NCI-H526 treated with DMSO at 0.1 percent for 48 hours (cell line): ENCODE results near the gene PCDHB5.
"Not testable (repeated sequence)": the region's sequence is repeated elsewhere in the genome, so short reads cannot be mapped to it uniquely, and the experiment has no call there.

Source experiments
- DNase-seq: peaks from one replicate; lab custom pipeline; 2025; lab: John Stamatoyannopoulos, UW

PCDHB5 gene

GRCh38 chr5:141135030-141135717 is at the start of gene PCDHB5:
Gene PCDHB5 (plus strand): TSS chr5:141135206. CDS start chr5:141135435, 229 bp downstream.
- peak; percentile 1 for DNase-seq

- DNase-seq: peak; percentile 3
Measured at GRCh38 chr5:141094481-141095262, 40.3 kb upstream of the PCDHB5 start, which contains the start of gene PCDHB2. Gene PCDHB2 (plus strand): TSS chr5:141094615. CDS start chr5:141094791, 176 bp downstream.

- DNase-seq: no peak
Measured at GRCh38 chr5:141095263-141095641, 39.8 kb upstream of the PCDHB5 start.

DNA sequence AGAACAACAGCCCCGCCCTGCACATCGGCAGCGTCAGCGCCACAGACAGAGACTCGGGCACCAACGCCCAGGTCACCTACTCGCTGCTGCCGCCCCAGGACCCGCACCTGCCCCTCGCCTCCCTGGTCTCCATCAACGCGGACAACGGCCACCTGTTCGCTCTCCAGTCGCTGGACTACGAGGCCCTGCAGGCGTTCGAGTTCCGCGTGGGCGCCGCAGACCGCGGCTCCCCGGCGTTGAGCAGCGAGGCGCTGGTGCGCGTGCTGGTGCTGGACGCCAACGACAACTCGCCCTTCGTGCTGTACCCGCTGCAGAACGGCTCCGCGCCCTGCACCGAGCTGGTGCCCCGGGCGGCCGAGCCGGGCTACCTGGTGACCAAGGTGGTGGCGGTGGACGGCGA is 38.8 kb upstream of the PCDHB5 start:
- not testable (repeated sequence) for DNase-seq

GRCh38 chr5:141096586-141096985 is 38.4 kb upstream of the PCDHB5 start:
- not testable (repeated sequence) for DNase-seq

DNA sequence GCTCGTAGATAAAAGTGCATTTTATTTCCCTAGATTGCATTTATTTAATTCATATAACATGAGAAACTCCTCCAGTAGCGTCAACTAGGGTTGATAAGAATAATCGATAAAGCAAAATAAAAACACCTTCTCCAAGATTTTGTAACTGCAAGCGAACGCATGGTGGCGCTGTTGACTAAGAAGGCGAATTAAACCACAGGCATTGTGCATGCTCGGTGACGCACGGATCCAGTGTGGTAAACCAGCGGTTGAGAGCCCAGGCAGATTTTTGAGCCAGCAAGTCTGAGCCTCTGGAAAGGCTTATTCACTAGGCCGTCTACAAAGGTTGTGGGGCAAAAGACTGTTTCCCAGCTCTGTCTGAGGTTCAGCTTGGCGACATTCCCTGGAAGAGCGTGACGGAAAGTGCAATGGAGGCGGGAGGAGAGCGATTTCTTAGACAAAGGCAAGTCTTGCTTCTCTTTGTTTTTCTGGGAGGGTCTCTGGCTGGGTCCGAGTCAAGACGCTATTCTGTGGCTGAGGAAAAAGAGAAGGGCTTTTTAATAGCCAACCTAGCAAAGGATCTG is 34.7 kb upstream of the PCDHB5 start, which contains the start of gene PCDHB3:
Gene PCDHB3 (plus strand): TSS at position 231 of the 563 bp plus-strand sequence. CDS start 177 bp downstream, at position 408.
- peak; percentile 61 for DNase-seq

GRCh38 chr5:141101059-141101458 is 33.9 kb upstream of the PCDHB5 start:
- peak; percentile 22 for DNase-seq

DNA sequence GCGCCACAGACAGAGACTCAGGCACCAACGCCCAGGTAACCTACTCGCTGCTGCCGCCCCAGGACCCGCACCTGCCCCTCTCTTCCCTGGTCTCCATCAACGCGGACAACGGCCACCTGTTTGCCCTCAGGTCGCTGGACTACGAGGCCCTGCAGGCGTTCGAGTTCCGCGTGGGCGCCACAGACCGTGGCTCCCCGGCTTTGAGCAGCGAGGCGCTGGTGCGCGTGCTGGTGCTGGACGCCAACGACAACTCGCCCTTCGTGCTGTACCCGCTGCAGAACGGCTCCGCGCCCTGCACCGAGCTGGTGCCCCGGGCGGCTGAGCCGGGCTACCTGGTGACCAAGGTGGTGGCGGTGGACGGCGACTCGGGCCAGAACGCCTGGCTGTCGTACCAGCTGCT is 32.9 kb upstream of the PCDHB5 start:
- DNase-seq: not testable (repeated sequence)

DNA sequence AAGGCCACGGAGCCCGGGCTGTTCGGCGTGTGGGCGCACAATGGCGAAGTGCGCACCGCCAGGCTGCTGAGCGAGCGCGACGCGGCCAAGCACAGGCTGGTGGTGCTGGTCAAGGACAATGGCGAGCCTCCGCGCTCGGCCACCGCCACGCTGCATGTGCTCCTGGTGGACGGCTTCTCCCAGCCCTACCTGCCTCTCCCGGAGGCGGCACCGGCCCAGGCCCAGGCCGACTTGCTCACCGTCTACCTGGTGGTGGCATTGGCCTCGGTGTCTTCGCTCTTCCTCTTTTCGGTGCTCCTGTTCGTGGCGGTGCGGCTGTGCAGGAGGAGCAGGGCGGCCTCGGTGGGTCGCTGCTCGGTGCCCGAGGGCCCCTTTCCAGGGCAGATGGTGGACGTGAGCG is 32.5 kb upstream of the PCDHB5 start:
- DNase-seq: not testable (repeated sequence)

GRCh38 chr5:141105350-141105749 is 29.7 kb upstream of the PCDHB5 start:
- no peak for DNase-seq

DNA sequence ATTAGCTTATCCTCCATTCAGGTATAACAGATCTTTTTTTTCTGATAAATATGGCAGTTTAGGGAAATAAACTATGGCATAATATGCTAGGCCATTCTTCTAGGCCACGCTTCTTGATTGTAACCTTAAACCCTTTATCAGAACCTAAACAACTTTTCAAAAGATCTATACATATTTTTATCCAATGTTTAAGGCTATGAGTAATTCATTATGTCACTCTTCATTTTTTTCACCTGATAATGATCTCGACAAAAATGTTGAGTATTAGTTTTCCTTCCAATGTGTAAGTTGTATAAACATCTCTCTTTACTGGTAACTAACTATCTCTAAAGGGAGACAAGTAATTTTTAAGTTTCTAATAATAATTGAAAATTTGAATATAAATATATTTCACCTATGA is 15.8 kb upstream of the PCDHB5 start:
- no peak for DNase-seq

GRCh38 chr5:141121563-141121962 is 13.4 kb upstream of the PCDHB5 start, which contains the start of gene PCDHB4:
Gene PCDHB4 (plus strand): TSS chr5:141121818. CDS start chr5:141121999, 181 bp downstream.
- no peak for DNase-seq

GRCh38 chr5:141121985-141122384 is 13.0 kb upstream of the PCDHB5 start:
- DNase-seq: no peak

DNA sequence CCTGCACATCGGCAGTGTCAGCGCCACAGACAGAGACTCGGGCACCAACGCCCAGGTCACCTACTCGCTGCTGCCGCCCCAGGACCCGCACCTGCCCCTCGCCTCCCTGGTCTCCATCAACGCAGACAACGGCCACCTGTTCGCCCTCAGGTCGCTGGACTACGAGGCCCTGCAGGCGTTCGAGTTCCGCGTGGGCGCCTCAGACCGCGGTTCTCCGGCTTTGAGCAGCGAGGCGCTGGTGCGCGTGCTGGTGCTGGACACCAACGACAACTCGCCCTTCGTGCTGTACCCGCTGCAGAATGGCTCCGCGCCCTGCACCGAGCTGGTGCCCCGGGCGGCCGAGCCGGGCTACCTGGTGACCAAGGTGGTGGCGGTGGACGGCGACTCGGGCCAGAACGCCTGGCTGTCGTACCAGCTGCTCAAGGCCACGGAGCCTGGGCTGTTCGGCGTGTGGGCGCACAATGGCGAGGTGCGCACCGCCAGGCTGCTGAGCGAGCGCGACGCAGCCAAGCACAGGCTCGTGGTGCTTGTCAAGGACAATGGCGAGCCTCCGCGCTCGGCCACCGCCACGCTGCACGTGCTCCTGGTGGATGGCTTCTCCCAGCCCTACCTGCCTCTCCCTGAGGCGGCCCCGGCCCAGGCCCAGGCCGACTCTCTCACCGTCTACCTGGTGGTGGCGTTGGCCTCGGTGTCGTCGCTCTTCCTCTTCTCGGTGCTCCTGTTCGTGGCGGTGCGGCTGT is 11.4 kb upstream of the PCDHB5 start:
- DNase-seq: not testable (repeated sequence)

DNA sequence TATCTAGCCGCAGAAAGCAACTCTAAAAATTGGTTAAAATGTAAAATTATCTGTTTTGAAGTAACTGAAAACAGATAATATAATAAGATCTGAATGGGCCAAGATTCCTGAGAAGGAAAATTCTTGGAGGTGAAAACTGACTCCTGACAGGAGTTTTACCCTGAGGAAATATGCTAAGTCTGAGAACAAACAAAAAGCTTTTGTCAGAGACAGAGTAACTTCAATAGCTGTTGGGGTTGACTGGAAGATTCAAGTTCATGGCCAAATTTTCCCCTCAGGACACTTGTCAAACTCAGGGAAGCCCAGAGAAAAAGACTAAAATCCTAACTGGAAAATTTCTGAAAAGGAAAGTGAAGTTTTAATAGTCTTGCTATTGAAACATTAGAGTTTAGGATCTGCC is 7.7 kb upstream of the PCDHB5 start:
- DNase-seq: no peak

- DNase-seq: no peak
Measured at GRCh38 chr5:141135718-141136266, 786 bp downstream of the PCDHB5 start.

DNA sequence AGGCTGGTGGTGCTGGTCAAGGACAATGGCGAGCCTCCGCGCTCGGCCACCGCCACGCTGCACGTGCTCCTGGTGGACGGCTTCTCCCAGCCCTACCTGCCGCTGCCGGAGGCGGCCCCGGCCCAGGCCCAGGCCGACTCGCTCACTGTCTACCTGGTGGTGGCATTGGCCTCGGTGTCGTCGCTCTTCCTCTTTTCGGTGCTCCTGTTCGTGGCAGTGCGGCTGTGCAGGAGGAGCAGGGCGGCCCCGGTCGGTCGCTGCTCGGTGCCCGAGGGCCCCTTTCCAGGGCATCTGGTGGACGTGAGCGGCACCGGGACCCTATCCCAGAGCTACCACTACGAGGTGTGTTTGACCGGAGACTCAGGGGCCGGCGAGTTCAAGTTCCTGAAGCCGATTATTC is 2.3 kb downstream of the PCDHB5 start:
- DNase-seq: not testable (repeated sequence)

- no peak for DNase-seq
Measured at GRCh38 chr5:141149812-141150211, 14.8 kb downstream of the PCDHB5 start, which contains the start of gene PCDHB6. Gene PCDHB6 (plus strand): TSS chr5:141150057. CDS start chr5:141150258, 201 bp downstream.

- no peak for DNase-seq
Measured at GRCh38 chr5:141150224-141150992, 15.4 kb downstream of the PCDHB5 start.

DNA sequence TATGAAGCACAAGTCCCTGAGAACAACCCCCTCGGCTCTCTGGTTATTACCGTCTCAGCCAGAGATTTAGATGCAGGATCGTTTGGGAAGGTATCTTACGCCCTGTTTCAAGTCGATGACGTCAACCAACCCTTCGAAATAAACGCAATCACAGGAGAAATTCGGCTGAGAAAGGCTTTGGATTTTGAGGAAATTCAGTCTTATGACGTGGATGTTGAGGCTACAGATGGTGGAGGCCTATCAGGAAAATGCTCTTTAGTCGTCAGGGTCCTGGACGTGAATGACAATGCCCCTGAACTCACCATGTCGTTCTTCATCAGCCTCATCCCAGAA is 16.0 kb downstream of the PCDHB5 start:
- no peak for DNase-seq

DNA sequence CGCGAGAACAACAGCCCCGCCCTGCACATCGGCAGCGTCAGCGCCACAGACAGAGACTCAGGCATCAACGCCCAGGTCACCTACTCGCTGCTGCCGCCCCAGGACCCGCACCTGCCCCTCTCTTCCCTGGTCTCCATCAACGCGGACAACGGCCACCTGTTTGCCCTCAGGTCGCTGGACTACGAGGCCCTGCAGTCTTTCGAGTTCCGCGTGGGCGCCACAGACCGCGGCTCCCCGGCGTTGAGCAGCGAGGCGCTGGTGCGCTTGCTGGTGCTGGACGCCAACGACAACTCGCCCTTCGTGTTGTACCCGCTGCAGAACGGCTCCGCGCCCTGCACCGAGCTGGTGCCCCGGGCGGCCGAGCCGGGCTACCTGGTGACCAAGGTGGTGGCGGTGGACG is 16.6 kb downstream of the PCDHB5 start:
- not testable (repeated sequence) for DNase-seq
